Measurements from ENCODE around the gene STOX1.
A peak's percentile ranks its signal among the peaks of the same experiment; 100 is the strongest.
"Not testable (repeated sequence)": the region's sequence is repeated elsewhere in the genome, so short reads cannot be mapped to it uniquely, and the experiment has no call there.

Gene STOX1, protein sequence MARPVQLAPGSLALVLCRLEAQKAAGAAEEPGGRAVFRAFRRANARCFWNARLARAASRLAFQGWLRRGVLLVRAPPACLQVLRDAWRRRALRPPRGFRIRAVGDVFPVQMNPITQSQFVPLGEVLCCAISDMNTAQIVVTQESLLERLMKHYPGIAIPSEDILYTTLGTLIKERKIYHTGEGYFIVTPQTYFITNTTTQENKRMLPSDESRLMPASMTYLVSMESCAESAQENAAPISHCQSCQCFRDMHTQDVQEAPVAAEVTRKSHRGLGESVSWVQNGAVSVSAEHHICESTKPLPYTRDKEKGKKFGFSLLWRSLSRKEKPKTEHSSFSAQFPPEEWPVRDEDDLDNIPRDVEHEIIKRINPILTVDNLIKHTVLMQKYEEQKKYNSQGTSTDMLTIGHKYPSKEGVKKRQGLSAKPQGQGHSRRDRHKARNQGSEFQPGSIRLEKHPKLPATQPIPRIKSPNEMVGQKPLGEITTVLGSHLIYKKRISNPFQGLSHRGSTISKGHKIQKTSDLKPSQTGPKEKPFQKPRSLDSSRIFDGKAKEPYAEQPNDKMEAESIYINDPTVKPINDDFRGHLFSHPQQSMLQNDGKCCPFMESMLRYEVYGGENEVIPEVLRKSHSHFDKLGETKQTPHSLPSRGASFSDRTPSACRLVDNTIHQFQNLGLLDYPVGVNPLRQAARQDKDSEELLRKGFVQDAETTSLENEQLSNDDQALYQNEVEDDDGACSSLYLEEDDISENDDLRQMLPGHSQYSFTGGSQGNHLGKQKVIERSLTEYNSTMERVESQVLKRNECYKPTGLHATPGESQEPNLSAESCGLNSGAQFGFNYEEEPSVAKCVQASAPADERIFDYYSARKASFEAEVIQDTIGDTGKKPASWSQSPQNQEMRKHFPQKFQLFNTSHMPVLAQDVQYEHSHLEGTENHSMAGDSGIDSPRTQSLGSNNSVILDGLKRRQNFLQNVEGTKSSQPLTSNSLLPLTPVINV

GRCh38 chr10:68826764-68827591, at the start of gene STOX1:
Gene STOX1, plus strand, starts transcription at chr10:68827531. Its CDS starts 93 bp downstream, at chr10:68827624.
- FAIRE-seq (no peak), DNase-seq (ENCODE audit: low spot score) (peak; percentile 18)

DNA sequence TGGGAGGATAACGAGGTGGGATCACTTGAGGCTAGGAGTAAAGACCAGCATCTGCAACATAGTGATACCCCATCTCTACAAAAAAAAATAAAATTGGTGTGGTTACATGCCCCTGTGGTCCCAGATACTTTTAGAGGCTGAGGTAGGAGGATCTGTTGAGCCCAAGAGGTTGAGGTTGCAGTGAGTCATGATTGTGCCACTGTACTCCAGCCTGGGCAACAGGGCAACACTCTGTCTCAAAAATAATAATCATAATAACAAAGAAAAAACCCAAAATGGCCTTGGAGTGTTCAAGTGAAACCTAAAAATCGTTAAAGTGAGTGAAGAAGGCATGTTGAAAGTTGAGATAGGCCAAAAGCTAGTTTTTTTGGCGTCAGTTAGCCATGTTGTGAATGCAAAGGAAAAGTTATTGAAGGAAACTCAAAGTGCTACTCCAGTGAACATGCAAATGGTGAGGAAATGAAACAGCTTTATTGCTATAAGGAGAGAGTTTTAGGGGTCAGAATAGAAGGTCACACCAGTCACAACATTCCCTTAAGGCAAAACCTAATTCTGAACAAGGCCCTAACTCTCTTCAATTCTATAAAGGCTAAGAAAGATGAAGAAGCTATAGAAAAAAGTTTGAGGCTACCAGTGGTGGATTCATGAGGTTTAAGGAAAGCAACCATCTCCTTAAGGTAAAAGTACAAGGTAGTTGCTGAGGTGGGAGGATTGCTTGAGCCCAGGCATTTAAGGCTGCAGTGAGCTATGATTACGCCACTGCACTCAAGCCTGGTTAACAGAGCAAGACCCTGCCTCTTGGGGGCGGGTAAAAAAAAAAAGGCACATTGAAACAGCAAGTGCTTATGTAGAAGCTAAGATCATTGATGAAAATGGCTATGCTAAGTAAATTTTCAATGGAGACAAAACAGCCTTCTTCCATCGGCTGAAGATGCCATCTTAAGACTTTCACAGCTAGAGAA, 45.4 kb upstream of the STOX1 start:
- FAIRE-seq, result no peak
- no peak for DNase-seq (ENCODE audit: low spot score)

DNA sequence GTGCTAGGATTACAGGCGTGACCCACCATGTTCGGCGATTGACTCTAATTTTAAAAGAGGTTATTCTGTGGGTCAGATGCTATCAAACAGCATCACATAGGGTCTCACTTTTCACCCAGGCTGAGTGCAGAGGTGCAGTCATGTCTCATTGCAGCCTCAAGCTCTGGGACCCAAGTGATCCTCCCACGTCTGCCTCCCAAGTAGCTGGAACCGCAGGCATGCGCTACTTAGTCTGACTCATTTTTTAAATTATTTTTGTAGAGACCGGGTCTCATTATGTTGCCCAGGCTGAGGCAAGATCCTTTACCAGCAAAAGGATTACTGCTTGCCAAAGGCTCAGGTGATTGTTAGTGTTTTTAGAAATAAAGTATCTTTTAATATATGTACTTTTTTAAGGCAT, 42.9 kb upstream of the STOX1 start:
- DNase-seq (ENCODE audit: low spot score) (no peak), FAIRE-seq (no peak)

- DNase-seq (ENCODE audit: low spot score), result no peak
- no peak for FAIRE-seq
These were observed 39.5 kb upstream of the STOX1 start for GRCh38 chr10:68787813-68788212.

DNA sequence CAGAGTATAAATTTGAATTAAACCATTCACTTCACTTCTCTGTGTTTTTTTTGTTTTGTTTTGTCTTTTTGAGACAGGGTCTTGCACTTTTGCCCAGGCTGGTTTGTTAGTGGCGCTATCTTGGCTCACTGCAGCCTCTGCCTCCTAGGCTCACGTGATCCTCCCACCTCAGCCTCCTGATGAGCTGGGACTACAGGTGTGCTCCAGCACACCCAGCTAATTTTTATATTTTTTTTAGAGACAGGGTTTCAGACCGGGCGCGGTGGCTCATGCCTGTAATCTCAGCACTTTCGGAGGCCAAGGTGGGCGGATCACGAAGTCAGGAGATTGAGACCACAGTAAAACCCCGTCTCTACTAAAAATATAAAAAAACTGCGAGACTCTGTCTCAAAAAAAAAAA, 36.9 kb upstream of the STOX1 start:
- DNase-seq (ENCODE audit: low spot score) (no peak), FAIRE-seq (no peak)

DNA sequence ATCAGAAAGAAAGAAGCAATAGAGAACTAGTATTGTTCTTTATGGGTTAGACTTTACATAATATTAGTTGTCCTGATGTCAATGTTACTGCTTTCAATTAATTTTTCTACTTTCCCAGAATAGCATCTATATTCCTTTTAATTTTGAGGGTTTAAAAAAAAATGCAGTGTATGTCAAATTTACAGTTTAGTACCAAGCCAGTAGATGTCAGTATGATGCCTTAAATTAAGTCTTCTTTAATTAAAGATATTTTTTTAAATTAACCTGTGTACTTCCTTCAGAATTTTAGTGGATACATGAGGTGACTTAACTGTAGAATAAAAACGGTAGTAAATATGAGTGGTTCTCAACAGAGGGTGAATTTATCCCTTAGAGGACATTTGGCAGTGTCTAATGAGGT, 35.2 kb upstream of the STOX1 start:
- DNase-seq (ENCODE audit: low spot score) (no peak), FAIRE-seq (peak; percentile 48)

DNA sequence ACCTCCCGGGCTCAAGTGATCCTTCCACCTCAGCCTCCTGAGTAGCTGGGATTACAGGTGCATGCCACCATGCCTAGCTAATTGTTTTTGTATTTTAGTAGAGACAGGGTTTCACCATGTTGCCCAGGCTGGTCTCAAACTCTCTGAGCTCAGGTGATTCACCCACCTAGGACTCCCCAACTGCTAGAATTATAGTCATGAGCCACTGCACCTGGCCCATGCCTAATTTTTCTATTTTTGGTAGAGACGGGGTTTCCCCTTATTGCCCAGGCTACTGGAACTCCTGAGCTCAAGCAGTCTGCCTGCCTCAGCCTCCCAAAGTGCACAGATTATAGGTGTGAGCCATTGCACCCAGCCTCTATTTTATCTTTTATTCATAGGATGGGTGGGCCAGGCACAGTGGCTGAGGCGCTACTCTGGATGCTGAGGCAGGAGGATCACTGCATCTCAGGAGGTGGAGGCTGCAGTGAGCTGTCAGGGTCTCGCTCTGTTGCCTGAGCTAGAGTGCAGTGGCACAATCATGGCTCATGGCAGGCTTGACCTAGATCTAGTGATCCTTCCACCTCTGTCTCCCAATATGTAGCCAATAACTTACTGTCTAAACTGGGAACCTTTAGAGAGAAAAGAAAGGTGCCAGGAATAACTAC, 31.3 kb upstream of the STOX1 start:
- FAIRE-seq, result no peak
- no peak for DNase-seq (ENCODE audit: low spot score)

DNA sequence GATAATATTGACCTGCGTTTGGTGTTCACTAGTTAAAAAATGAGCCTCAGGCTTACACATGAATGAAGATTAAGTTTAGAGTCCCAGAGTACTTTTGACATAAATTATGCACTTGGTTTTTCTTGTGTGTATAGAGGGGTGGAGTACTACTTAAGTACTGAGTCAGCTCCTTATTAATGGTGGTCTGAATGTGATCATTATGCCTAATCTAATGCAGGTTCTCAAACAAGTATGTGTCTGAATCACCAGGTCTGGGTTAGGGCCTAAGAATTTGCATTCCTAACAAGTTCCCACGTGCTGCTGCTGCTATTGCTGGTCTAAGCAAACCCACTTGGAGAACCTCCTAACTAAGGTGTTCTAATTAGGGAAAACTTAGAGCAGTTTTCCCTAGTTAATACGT, 30.7 kb upstream of the STOX1 start:
- no peak for DNase-seq (ENCODE audit: low spot score)
- FAIRE-seq, result no peak

- FAIRE-seq, result no peak
- no peak for DNase-seq (ENCODE audit: low spot score)
These were observed 27.1 kb upstream of the STOX1 start for GRCh38 chr10:68800211-68800610.

GRCh38 chr10:68804692-68805091, 22.6 kb upstream of the STOX1 start:
- no peak for FAIRE-seq
- DNase-seq (ENCODE audit: low spot score), result no peak

DNA sequence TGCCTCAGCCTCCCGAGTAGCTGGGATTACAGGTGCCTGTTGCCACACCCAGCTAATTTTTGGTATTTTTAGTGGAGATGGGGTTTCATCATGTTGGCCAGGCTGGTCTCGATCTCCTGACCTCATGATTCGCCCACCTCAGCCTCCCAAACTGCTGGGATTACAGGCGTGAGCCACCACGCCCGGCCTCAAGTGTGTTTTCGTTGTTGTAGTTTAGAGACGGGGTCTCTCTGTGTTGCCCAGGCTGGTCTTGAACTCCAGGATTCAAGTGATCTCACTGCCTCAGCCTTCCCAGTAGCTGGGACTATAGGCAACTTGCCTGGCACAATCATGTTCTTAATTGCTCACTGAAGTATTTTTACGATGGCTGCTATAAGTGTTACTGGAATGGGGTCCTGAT, 16.5 kb upstream of the STOX1 start:
- DNase-seq (ENCODE audit: low spot score); FAIRE-seq: not testable (repeated sequence)

- FAIRE-seq (no peak), DNase-seq (ENCODE audit: low spot score) (no peak)
These were observed 15.9 kb upstream of the STOX1 start for GRCh38 chr10:68811314-68812009.

DNA sequence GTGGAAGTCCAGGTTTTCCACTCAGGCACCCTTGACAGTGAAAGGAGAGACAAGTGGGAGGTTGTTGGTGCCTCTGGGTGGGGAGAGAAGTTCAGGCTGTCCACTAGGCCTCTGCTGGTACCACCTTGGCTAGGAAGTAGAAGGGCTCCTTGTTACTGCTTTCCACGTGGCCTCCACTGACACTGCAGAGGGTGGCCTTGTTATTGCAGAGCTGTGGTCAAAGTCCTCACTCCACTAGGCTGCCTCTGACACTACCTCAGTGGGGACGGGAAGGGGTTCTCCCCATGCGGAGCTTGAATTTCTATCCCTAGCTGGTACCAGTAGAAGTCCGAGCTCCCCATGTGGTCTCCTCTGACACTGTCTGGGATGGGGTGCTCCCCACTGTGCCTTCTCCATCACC, 14.9 kb upstream of the STOX1 start:
- FAIRE-seq (no peak), DNase-seq (ENCODE audit: low spot score) (no peak)

DNA sequence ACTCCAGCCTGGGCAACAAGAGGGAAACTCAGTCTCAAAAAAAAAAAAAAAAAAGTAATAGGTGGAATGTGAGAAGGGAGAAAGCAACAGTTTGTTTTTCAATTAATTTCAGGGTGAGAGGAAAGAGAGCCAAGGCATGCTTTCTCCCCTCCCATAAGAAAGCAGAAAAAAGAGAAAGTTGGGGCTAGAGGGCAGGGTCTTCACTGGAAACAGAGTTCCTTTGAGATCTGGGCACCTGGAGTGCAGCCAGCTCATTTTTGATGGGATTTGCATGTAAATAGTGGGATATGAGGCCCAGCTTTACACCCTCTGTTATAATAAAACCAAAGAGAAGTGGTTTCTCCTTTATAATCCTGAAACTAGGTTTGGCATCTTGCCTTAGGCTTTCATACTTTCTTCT, 13.8 kb upstream of the STOX1 start:
- FAIRE-seq, result no peak
- no peak for DNase-seq (ENCODE audit: low spot score)

DNA sequence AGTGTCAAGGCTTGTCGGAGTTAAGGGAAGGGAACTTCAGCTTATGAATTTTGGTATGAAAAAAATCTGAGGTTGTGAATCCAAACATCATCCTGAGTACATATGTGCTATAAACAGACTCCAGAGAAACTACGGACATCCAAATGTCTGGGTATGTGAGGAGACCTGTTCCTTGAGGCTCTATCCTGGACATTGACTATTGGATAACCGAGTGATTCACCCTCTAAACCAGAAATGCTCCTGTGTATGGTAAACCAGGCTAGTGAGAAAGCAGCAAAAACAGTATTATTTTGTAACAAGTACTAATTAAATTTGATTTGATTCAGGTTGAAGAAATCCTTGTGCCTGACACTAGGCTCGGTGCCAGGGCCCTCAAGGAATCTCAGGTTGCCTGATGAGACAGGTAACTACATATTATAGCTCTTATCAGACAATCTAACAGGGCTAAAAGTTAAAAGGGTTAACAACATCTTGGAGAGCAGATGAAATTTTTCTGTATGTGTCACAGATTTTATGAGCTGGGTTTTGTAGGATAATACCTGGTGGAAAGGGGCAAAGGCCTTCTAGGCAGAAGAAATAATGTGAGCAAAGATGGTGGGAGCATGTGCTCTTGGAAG, 10.4 kb upstream of the STOX1 start:
- FAIRE-seq, result no peak
- no peak for DNase-seq (ENCODE audit: low spot score)

DNA sequence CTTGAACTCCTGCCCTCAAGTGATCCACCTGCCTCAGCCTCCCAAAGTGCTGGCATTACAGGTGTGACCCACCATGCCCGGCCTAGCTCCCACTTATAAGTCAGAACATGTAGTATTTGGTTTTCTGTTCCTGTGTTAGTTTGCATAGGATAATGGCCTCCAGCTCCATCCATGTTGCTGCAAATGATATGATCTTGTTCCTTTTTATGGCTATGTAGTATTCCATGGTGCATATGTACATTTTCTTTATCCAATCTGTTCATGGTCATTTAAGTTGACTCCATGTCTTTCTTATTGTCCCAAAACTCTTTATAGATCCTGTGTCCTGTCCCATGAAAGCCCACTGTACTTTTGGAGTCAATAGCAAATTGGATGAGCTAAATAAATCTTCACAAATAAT, 7.0 kb upstream of the STOX1 start:
- FAIRE-seq; DNase-seq (ENCODE audit: low spot score): not testable (repeated sequence)

- not testable (repeated sequence) for FAIRE-seq; DNase-seq (ENCODE audit: low spot score)
These were observed 4.7 kb upstream of the STOX1 start for GRCh38 chr10:68822626-68823025.

- FAIRE-seq; DNase-seq (ENCODE audit: low spot score): not testable (repeated sequence)
These were observed 245 bp downstream of the STOX1 start for GRCh38 chr10:68827592-68827959.

Measured in RCC 7860 (cell line).